NCI-H526 (cell line): Measurements from ENCODE around the gene ZNF678.
"Not testable (repeated sequence)": the region's sequence is repeated elsewhere in the genome, so short reads cannot be mapped to it uniquely, and the experiment has no call there.

Source experiments
- DNase-seq, 2 experiments: peaks; one replicate each; lab custom pipeline; 2025; lab: John Stamatoyannopoulos, UW

ZNF678 gene

GRCh38 chr1:227604446-227604845 lies 41.1 kb downstream of the ZNF678 start:
- no peak for DNase-seq

DNA sequence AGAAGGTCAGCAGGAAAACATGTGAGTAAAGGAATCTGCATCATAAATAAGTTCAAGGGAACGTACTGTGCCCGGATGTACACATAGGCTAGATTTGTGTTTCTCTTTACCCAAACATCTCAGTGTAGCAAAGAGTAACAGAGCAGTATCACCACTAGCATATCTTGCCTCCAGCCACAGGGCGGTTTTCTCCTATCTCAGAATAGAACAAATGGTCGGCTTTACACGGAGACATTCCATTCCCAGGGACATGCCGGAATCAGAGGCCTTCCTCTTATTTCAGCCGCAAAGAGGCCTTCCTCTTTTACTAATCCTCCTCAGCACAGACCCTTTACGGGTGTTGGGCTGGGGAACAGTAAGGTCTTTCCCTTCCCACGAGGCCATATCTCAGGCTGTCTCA lies 42.9 kb downstream of the ZNF678 start:
- not testable (repeated sequence) for DNase-seq

DNA sequence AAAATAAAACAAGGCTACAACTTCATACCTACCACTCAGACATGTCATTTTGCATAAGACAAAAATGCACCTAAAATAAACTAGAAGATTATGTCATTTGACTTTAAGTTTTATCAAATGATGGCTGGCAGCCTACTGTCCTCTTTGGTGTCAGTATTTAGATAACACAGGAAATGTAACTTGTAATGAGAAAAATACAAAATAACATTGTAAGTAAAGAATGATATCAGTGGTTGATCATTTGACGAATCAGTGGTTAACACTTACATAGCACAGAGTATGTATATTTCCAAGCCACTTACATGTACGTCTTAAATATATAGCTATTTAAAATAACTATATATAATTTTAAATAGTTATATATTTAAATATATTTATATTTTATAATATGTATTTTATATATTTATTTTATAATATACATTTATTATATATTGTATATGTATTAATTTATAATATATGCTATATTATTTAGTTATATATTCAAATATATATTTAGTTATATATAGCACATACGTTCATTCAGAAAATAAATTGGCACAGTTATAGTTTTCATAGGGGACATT lies 44.1 kb downstream of the ZNF678 start:
- DNase-seq = no peak

DNA sequence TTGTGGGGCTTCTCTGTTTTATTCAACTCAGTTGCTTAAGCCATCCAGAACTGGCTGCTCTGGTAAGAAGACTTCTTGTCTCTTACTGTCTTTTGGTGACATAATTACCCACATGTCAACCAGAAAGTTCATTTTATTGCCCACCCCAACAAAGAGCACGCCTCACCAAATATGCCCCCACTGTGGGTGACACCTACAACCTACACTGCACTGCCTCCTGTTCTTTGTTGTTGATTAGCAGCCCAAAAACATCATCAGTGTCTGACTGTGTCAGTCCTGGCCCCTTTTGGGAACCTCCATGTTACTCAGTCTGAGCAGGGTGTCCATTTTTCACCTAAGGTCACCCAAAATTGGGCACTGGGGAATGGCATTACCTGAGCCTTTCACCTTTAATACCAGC lies 49.3 kb downstream of the ZNF678 start:
- no peak for DNase-seq

DNA sequence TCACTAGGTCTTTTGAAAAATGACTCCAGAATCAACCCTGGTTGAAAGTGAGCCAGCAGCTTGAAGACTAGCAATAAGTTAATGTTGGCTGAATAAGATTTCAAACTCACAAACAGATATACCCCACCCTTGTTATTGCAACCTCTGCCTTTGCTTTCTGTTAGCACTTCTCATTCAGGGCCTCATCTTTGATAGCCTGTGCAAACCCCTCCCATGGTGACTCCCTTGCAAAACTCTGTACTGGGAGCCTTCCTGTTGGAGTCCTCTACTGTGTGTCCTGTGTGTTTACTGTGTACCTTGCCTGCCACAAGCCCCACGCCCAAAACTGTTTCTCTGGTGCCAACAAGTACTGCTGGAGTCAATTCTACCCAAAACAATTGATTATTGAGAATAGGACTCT lies 50.2 kb downstream of the ZNF678 start:
- DNase-seq = no peak

- DNase-seq = no peak
These were observed 57.9 kb downstream of the ZNF678 start for GRCh38 chr1:227621211-227621610.

DNA sequence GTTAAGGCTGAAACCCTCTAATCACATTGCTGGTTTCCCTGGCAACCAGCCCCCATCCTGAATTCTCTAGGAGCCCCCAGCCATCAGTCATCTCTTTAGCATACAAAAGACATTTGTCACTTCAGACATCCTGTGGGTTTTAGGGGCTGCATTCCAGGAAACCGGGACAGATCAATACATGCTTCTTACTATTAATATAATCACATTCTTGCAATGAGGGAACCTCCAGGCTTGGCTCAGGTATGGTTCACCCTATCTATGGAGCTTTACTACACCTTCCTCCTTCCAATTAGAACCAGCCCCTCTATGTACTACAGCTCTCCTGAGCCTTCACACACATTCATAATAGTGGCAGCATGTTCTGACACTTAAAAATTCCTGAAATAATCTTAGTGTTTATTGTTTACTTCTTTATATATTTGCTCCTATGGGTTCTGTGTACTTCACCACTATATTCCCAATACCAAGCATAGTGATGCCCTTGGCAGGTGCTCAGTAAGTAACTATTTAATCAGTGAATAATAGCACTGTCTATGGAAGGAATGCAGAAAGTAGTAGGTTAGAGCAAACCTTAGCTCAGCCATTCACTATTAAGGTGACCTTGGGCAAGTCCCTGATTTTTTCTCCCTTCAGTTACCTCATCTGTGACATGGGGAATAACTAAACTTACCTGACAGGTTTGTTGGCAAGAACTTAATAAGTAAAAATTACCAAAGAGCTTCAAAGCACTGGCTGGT lies 59.6 kb downstream of the ZNF678 start:
- DNase-seq = no peak

DNA sequence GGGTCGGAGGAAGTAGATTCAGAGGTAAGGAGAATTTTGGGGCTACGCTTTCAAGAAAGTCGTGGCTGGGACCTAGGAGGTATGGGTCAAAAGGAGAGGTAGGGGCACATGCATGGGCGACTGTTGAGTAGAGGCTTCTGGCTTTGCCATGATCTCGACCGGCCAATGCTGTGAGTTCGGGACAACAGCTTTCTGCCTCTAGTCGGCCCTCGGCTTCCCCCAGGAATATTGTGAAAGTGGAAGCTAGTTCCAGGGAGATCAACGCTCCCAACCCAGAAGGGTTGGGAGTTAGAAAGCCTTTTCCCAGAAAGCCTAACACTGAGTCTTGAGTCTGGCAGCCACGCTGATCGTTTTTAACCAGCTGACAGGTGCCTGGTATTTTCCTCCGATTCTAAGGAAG lies 69.0 kb downstream of the ZNF678 start:
- DNase-seq = no peak

GRCh38 chr1:227635596-227635995 lies 72.2 kb downstream of the ZNF678 start:
- no peak for DNase-seq

GRCh38 chr1:227654431-227654830 lies 91.1 kb downstream of the ZNF678 start:
- DNase-seq = no peak

DNA sequence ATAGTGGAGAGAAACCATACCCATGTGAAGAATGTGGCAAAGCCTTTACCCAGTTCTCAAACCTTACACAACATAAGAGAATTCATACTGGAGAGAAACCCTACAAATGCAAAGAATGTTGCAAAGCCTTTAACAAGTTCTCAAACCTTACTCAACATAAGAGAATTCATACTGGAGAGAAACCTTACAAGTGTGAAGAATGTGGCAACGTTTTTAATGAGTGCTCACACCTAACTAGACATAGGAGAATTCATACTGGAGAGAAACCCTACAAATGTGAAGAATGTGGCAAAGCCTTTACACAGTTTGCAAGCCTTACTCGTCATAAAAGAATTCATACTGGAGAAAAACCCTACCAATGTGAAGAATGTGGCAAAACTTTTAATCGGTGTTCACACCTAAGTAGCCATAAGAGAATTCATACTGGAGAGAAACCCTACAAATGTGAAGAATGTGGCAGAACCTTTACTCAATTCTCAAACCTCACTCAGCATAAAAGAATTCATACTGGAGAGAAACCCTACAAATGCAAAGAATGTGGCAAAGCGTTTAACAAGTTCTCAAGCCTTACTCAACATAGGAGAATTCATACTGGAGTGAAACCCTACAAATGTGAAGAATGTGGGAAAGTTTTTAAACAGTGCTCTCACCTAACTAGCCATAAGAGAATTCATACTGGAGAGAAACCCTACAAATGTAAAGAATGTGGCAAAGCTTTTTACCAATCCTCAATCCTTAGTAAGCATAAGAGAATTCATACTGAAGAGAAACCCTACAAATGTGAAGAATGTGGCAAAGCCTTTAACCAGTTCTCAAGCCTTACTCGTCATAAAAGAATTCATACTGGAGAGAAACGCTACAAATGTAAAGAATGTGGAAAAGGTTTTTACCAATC lies 91.7 kb downstream of the ZNF678 start:
- DNase-seq = no peak

DNA sequence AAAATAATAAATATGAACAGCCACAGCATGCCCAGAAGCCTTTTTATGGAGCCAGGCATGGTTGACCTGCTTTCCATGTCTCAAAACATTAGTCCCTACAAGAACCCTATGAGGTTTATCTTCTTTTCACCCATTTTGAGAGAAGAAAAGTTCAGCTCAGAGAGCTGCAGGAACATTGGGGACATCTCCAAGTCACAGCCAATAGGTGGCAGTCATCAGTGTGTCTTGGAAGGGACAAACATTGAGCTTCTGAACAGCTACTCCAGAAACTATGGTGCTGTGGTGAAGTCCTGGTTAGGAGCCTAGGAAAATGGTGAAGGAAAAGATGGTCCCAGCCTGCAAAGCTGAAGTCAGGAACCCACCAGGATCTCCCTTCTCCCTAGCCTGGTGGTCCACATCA lies 98.1 kb downstream of the ZNF678 start:
- no peak for DNase-seq

DNA sequence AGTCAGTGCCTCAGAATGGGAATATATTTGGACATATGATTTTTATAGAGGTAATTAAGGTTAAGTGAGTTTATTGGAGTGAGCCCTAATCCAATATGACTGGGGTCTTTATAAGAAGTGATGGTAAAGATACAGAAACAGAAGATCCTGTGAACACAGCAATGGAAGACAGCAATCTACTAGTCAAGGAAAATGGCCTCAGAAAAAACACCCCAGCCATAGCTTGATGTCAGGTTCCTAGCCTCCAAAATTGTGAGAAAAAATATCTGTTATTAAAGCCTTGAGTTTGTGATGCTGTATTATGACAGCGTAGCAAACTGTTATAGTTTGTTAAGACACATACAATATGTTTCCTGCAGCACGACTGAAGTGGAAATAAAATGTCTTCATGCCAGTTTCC lies 99.6 kb downstream of the ZNF678 start:
- DNase-seq = no peak

- no peak for DNase-seq
These were observed 102.9 kb downstream of the ZNF678 start for GRCh38 chr1:227666286-227666685.

- DNase-seq = no peak
These were observed 110.1 kb downstream of the ZNF678 start for GRCh38 chr1:227673441-227673840.

GRCh38 chr1:227685807-227686206 lies 122.5 kb downstream of the ZNF678 start:
- DNase-seq = no peak

DNA sequence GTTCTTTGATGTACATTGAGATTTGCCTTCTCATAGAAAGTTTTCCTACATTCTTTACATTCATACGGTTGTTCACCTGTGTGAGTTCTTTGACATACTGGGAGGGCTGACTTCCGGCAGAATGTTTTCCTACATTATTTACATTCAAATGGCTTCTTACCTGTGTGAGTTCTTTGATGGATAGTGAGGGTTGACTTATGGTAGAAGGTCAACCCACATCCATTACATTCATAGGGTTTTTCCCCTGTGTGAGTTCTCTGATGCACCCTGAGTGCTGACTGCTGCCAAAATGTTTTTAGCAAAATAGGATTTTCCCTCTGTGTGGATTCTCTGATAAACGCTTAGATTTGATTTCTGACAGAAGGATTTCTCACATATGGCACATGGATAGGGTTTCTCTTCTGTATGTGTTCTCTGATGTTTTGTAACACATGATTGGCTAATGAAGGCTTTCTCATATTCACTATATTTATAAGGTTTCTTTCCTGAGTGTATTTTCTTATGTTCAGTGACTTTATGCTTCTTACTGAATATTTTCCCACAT lies 134.0 kb downstream of the ZNF678 start:
- DNase-seq = no peak

DNA sequence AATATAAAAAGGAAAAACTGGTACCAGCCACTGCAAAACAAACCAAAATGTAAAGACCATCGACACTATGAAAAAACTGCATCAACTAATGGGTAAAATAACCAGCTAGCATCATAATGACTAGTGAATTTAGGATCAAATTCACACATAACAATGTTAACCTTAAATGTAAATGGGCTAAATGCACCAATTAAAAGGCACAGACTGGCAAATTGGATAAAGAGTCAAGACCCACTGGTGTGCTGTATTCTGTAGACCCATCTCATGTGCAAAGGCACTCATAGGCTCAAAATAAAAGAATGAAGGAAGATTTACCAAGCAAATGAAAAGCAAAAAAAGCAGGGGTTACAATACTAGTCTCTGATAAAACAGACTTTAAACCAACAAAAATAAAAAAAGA lies 138.3 kb downstream of the ZNF678 start:
- not testable (repeated sequence) for DNase-seq

GRCh38 chr1:227707846-227708245 lies 144.5 kb downstream of the ZNF678 start:
- DNase-seq = no peak

GRCh38 chr1:227709451-227709850 lies 146.1 kb downstream of the ZNF678 start:
- no peak for DNase-seq

DNA sequence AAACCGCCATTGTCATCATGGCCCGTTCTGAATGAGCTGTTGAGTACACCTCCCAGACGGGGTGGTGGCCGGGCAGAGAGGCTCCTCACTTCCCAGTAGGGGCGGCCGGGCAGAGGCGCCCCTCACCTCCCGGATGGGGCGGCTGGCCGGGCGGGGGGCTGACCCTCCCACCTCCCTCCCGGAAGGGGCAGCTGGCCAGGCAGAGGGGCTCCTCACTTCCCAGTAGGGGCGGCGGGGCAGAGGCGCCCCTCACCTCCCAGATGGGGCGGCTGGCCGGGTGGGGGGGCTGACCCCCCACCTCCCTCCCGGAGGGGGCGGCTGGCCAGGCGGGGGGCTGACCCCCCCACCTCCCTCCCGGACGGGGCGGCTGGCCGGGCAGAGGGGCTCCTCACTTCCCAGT lies 147.1 kb downstream of the ZNF678 start:
- not testable (repeated sequence) for DNase-seq

- no peak for DNase-seq
These were observed 149.3 kb downstream of the ZNF678 start for GRCh38 chr1:227712648-227713047.

GRCh38 chr1:227718932-227719331 lies 155.6 kb downstream of the ZNF678 start:
- no peak for DNase-seq
